Umbilical cord (tissue), 2 donors: ENCODE measurements around the gene CFAP92. TPM values are rescaled to one million over a fixed set of nuclear protein-coding genes. Genes with fewer than 3 reads are reported as not detected.
A peak's percentile ranks its signal among the peaks of the same experiment; 100 is the strongest.

ENCODE experiments used
- DNase-seq: peaks from one replicate; pipeline ENCODE4 v3.0.0-alpha.2; 2015; ENCODE audit warnings: low spot score
- total RNA-seq: library from RNA; depleted of rRNA; stranded (reverse); fragments of >200 nt; gene quantifications from one replicate; pipeline ENCODE4 v1.2.3, GENCODE V29; 2014; ENCODE audit warnings: low replicate concordance; ENCODE audit not compliant: insufficient read depth

Gene CFAP92
- total RNA-seq, 1 donor from 2014 or later, result 2.2 TPM

- DNase-seq, result no peak
Measured at GRCh38 chr3:129007792-129008191, 13.9 kb upstream of the CFAP92 start.

GRCh38 chr3:129006864-129007263, 13.0 kb upstream of the CFAP92 start:
- DNase-seq, result no peak

GRCh38 chr3:129005526-129006303, 11.8 kb upstream of the CFAP92 start:
- no peak for DNase-seq

GRCh38 chr3:129004639-129005295, 10.9 kb upstream of the CFAP92 start:
- no peak for DNase-seq

- DNase-seq, result no peak
Measured at GRCh38 chr3:129003578-129004112, 9.8 kb upstream of the CFAP92 start.

GRCh38 chr3:129002573-129003569, 9.0 kb upstream of the CFAP92 start:
- DNase-seq, result no peak

GRCh38 chr3:129001806-129002572, 8.1 kb upstream of the CFAP92 start:
- no peak for DNase-seq

- peak; percentile 57 for DNase-seq
Measured at GRCh38 chr3:129001101-129001805, 7.4 kb upstream of the CFAP92 start, which contains the start of gene EFCC1. Gene EFCC1 (plus strand): TSS chr3:129001304. CDS start chr3:129001629, 325 bp downstream.

- DNase-seq, result no peak
Measured at GRCh38 chr3:129000742-129001100, 6.8 kb upstream of the CFAP92 start.

- no peak for DNase-seq
Measured at GRCh38 chr3:128999102-128999501, 5.2 kb upstream of the CFAP92 start.

- no peak for DNase-seq
Measured at GRCh38 chr3:128998561-128998960, 4.7 kb upstream of the CFAP92 start.

- no peak for DNase-seq
Measured at GRCh38 chr3:128997486-128998133, 3.7 kb upstream of the CFAP92 start.

GRCh38 chr3:128996726-128997125, 2.9 kb upstream of the CFAP92 start:
- DNase-seq, result no peak

GRCh38 chr3:128996200-128996599, 2.3 kb upstream of the CFAP92 start:
- no peak for DNase-seq

GRCh38 chr3:128995737-128996136, 1.9 kb upstream of the CFAP92 start:
- DNase-seq, result no peak

- no peak for DNase-seq
Measured at GRCh38 chr3:128994581-128995546, 988 bp upstream of the CFAP92 start.

- DNase-seq, result no peak
Measured at GRCh38 chr3:128994173-128994512, 267 bp upstream of the CFAP92 start.

GRCh38 chr3:128992926-128993460, 883 bp downstream of the CFAP92 start:
- DNase-seq, result no peak
